Breast epithelium (tissue), 4 donors: ENCODE data around the gene LIPM. TPM values are rescaled to one million over a fixed set of nuclear protein-coding genes. Genes with fewer than 3 reads are reported as not detected.

Source experiments
- DNase-seq, 2 donors: peaks; one replicate each; pipeline ENCODE4 v3.0.0-alpha.2; 2019; ENCODE audit warnings: low spot score in 2 of 2
- H3K27ac ChIP-seq, 2 donors: fragments of 200-600 bp; sonication (generic) in 1 of 2; one replicate each; pipeline ENCODE4 v1.5.1; 2016 to 2019; ENCODE audit warnings: mild to moderate bottlenecking in 1 of 2
- H3K27me3 ChIP-seq, 2 donors: fragments of 200-600 bp; sonication (generic) in 1 of 2; one replicate each; pipeline versions ENCODE4 v1.5.1 to v1.6.0; 2017 to 2019; ENCODE audit warnings: control low read depth in 1 of 2, mild to moderate bottlenecking in 1 of 2
- H3K36me3 ChIP-seq: fragments of 200-600 bp; one replicate; pipeline ENCODE4 v1.5.1; 2019
- H3K4me1 ChIP-seq, 2 donors: fragments of 200-600 bp; sonication (generic); one replicate each; pipeline ENCODE4 v1.5.1; 2016 to 2019; ENCODE audit warnings: control low read depth in 1 of 2
- H3K4me3 ChIP-seq, 3 donors: fragments of 200-600 bp; sonication (generic); 1 replicate in 2 of 3; 2 replicates in 1 of 3; pipeline ENCODE4 v1.5.1; 2016 to 2019; ENCODE audit warnings: mild to moderate bottlenecking in 3 of 3, moderate library complexity in 2 of 3
- H3K9me3 ChIP-seq, 2 donors: fragments of 200-600 bp; sonication (generic) in 1 of 2; one replicate each; pipeline ENCODE4 v1.5.1; 2016 to 2019; ENCODE audit warnings: control low read depth in 1 of 2
- POLR2A ChIP-seq: fragments of 450-650 bp; IDR thresholded peaks from one replicate; pipeline ENCODE4 v1.6.1; 2016; ENCODE audit warnings: antibody characterized with exemption, mild to moderate bottlenecking, moderate library complexity
- POLR2AphosphoS5 ChIP-seq, 3 donors: sonication (generic); formaldehyde crosslinking; IDR thresholded peaks; one replicate each; pipeline ENCODE4 v1.6.1; 2017; ENCODE audit warnings: antibody characterized with exemption in 3 of 3
- intact Hi-C: fragments of 100-400 bp; cut with DNase I; formaldehyde crosslinking; loops from one replicate; pipeline ENCODE4 v1.15.1; 2023; ENCODE audit warnings: low total_unique reads
- total RNA-seq, 3 donors: library from RNA; depleted of rRNA; stranded (reverse); fragments of >200 nt; gene quantifications; one replicate each; pipeline ENCODE4 v1.1.0, GENCODE V29; 2016
- TF ChIP-seq, protein P1 (sequence below), 3 donors: fragments of 450-650 bp; IDR thresholded peaks; one replicate each; pipeline ENCODE4 v1.5.1; 2016 to 2017; ENCODE audit warnings: antibody characterized with exemption in 3 of 3, mild to moderate bottlenecking in 3 of 3, moderate library complexity in 3 of 3

The LIPM gene
- total RNA-seq, 3 donors from 2014 or later = not detected

DNA sequence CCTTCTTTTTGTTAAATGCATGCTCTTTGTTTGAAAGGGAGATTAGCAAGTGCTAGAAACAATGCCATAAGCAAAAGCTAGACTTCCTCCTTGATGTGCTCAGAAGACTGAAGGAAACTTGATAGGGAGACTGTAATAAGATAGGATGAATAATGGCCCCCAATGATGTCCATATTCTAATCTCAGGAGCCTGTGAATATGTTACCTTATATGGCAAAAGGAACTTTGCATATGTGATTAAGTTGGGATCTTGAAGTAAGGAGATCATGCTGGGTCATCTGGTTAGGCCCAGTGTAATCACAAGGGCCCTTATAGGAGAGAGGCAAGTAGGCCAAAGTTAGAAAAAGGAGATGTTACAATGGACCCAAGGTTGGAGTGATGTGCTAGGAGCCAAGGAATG lies 13.6 kb upstream of the LIPM start:
- H3K36me3 ChIP-seq = no peaks in the 10 kb centered on the region
- TF ChIP-seq POLR2A (no peak), POLR2AphosphoS5 (IDR thresholded peaks at IDR 0.05) (no peak)
- TF ChIP-seq, protein P1, sequence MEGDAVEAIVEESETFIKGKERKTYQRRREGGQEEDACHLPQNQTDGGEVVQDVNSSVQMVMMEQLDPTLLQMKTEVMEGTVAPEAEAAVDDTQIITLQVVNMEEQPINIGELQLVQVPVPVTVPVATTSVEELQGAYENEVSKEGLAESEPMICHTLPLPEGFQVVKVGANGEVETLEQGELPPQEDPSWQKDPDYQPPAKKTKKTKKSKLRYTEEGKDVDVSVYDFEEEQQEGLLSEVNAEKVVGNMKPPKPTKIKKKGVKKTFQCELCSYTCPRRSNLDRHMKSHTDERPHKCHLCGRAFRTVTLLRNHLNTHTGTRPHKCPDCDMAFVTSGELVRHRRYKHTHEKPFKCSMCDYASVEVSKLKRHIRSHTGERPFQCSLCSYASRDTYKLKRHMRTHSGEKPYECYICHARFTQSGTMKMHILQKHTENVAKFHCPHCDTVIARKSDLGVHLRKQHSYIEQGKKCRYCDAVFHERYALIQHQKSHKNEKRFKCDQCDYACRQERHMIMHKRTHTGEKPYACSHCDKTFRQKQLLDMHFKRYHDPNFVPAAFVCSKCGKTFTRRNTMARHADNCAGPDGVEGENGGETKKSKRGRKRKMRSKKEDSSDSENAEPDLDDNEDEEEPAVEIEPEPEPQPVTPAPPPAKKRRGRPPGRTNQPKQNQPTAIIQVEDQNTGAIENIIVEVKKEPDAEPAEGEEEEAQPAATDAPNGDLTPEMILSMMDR (IDR thresholded peaks at IDR 0.05) = no peak

DNA sequence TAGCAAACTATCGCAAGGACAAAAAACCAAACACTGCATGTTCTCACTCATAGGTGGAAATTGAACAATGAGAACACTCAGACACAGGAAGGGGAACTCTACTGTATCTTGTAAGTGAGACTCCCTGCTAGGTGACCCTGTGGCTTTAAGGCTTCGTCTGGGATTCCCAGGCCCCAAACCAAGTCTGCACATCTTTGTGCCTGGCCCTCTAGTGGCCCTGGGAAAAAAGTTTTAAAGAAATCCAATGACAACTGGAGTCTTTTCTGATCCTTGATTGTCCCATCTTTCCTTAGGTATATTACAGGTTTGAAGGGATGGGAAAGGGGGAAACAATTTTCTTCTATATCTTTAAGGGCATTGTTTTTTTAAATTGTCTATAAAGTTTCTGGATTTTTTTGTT lies 10.6 kb upstream of the LIPM start:
- Histone ChIP-seq H3K4me3 (no peak overlapping the region), H3K4me1 (no peaks in the 10 kb centered on the region), H3K9me3 (no peaks in the 10 kb centered on the region), H3K27ac (no peak overlapping the region), H3K27me3 (no peaks in the 10 kb centered on the region), H3K36me3 (no peaks in the 10 kb centered on the region)
- no peak for DNase-seq
- intact Hi-C loops = no loop called here
- TF ChIP-seq POLR2AphosphoS5 (IDR thresholded peaks at IDR 0.05) = no peak
- TF ChIP-seq, protein P1 (IDR thresholded peaks at IDR 0.05) = peak in 1 of 3 donors; percentile 23

More for the DNA sequence above, 13.6 kb upstream of the LIPM start:
- Histone ChIP-seq H3K4me1 (no peaks in the 10 kb centered on the region), H3K27ac (no peak overlapping the region), H3K4me3 (no peak overlapping the region), H3K27me3 (no peaks in the 10 kb centered on the region), H3K9me3 (no peaks in the 10 kb centered on the region)
- DNase-seq = no peak
- intact Hi-C loops = no loop called here

DNA sequence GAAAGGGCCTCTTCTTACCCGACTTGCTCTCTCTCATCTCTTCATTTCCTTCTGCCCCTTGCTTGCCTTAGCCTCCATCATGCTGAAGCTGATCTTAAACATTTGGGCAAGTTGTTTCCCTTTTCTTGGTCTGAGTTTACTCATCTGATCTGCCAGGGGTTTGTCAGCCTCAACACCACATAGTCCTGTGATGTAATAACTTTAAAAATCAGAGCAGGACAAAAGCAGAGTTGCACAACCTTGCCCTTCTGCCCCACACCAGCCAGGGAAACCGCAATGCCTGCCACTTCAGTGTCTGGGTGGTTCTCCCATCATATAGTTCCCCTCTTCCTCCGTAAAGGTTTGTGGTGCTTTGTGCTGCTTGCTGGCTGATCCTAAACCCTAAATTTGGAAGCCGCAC lies 9.9 kb upstream of the LIPM start:
- TF ChIP-seq POLR2A = no peak
- TF ChIP-seq, protein P1 (IDR thresholded peaks at IDR 0.05) = no peak
- TF ChIP-seq POLR2AphosphoS5 (IDR thresholded peaks at IDR 0.05) = no peak
- Histone ChIP-seq H3K4me1 (no peaks in the 10 kb centered on the region), H3K27ac (no peak overlapping the region), H3K36me3 (no peaks in the 10 kb centered on the region), H3K9me3 (no peaks in the 10 kb centered on the region), H3K27me3 (no peaks in the 10 kb centered on the region), H3K4me3 (no peak overlapping the region)
- no peak for DNase-seq
- intact Hi-C loops = no loop called here

DNA sequence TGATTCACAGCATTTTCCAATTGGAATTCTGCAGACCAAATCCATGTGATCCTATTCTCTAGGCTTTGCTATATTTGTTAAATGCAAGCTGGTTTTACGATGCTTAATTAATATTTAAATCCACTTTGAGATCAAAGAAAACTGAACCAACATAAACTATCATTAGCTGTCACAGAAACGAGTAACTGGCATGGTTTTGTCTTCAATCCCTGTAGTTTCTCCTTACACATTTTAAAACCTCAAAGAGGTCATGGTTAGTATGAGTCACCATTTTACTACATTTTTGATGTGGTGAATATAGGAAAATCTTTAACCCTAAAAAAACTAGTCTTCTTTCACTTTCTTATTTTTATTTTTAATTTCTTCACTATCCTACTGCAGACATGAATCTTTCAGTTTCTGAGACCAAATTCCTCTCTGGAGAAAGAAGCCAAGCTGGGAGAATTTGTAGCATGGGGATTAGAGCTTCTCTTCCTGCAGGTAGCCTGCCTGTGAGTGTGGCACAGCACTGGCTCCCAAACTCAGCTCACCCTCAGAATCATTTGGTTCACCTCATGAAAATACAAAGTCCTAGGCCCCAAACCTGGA lies 8.7 kb upstream of the LIPM start:
- H3K27ac ChIP-seq = no peak overlapping the region
- H3K9me3 ChIP-seq = no peaks in the 10 kb centered on the region
- H3K4me3 ChIP-seq = no peak overlapping the region
- TF ChIP-seq, protein P1 (IDR thresholded peaks at IDR 0.05) = no peak
- TF ChIP-seq POLR2A = no peak
- TF ChIP-seq POLR2AphosphoS5 (IDR thresholded peaks at IDR 0.05) = no peak
- H3K36me3 ChIP-seq = no peaks in the 10 kb centered on the region
- H3K27me3 ChIP-seq = no peaks in the 10 kb centered on the region
- intact Hi-C loops = no loop called here
- DNase-seq = no peak
- H3K4me1 ChIP-seq = no peaks in the 10 kb centered on the region

DNA sequence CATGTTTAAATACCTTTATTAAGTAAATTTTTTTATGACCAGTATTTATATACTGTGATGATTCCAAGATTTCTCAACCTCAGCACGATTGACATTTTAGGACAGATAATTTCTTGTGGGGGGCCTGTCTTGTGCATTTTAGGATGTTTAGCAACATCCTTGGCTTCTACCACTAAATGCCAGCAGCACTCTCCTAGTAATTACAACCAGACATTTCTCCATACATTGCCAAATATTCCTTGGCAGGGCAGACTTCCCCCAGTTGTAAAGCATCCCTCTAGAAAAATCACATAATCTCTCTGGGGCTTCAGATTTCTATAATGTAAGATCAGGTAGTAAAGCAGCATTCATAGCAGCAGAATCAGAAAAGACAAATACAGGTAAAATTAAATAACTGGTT lies 7.8 kb upstream of the LIPM start:
- TF ChIP-seq POLR2AphosphoS5 (IDR thresholded peaks at IDR 0.05) = no peak
- no peak for TF ChIP-seq POLR2A
- TF ChIP-seq, protein P1 (IDR thresholded peaks at IDR 0.05) = no peak
- H3K4me3 ChIP-seq = no peak overlapping the region
- H3K9me3 ChIP-seq = no peaks in the 10 kb centered on the region
- no peak overlapping the region for H3K27ac ChIP-seq
- no peaks in the 10 kb centered on the region for H3K27me3 ChIP-seq
- no peaks in the 10 kb centered on the region for H3K36me3 ChIP-seq
- no peaks in the 10 kb centered on the region for H3K4me1 ChIP-seq
- intact Hi-C loops = no loop called here
- no peak for DNase-seq
